ENCODE measurements around the gene TMEM205.

TMEM205 gene

DNA sequence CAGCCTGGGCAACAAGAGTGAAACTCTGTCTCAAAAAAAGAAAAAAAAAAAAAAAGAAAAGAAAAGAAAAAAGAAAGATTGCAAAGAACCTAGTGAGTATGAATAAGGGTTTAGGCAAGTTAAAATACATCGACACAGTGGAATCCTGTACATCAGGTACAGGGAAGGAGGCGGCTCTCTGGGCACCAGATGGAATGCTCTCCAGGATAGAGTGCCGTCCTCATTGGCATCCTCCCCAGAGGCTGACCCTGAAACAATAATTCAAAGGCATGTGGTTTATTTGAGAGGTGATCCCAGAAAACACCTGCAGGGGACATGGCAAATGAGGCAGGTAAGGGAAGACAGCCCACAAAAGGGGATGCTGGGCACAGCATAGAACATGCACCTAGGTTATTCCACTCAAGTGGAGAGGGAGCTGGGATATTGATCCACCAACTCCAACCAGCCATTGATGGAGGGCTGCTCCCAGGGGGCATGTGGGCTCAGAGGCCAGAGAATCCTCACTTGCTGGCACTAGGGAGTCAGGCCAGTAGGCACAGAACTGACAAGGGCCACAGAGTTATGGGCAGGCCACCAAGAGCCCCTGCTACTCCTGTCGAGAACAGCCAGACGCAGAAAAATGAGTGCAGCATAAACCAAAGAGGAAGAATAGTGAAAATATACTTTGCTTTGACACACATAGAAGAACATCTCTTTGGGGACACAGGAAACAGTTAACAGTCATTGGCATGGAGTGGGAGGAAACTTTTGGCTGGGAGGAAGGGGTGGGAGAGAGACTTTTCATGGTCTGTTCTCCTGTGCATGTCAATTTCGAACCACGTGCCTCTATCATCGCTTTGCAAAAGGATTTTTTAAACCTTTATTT is 45.9 kb downstream of the TMEM205 start:
- DNase-seq (ENCODE audit: low read depth) = no peak

DNA sequence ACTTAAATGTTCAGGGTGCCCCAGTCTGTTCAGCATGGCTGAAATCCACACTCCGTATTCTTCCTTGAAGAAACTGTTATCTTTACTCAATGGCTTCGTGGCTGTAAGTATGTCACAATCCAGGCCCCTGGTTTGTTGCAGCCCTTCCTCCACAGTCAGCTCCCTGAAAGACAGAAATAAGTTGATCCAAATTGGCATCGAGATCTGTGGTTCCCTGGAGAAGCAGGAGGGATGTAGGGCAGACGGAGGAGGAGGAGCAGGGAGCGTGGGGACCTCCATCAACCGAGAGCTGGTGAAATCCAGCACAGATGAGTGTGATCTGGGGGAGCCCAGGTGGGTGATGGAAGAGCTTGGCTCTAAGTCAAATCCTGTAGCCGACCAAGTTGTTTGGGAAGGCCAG is 49.8 kb downstream of the TMEM205 start:
- no peak for DNase-seq (ENCODE audit: low read depth)

DNA sequence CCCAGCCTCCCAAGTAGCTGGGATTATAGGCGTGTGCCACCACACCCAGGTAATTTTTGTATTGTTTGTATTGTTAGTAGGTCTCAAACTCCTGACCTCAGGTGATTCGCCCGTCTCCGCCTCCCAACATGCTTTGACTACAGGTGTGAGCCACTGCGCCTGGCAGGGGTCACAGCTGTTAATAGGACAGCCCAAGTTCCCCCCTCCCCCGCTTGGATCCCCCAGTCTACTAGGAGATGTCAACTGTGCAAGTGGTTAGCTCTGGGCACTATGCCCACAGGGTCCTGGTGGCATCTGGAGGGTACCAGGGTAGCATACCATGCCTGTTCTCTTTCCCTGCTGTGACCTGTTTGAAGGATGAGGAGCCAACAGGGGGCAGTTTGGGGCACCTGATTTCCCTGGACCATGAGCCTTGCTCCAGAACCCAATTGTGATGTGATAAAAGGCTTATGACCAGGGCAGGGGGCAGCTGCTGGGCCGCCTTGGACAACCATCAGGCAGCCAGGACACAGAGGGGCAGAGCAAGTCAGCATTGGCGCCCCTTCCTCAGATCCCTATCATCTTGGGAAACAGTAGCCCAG is 50.3 kb downstream of the TMEM205 start, which contains the start of gene TSPAN16:
Gene TSPAN16, plus strand, starts transcription at position 496 of the 581 bp plus-strand sequence. CDS start 138 bp downstream, outside the sequence.
- no peak for DNase-seq (ENCODE audit: low read depth)

GRCh38 chr19:11295180-11295579 is 50.9 kb downstream of the TMEM205 start:
- DNase-seq (ENCODE audit: low read depth) = no peak

DNA sequence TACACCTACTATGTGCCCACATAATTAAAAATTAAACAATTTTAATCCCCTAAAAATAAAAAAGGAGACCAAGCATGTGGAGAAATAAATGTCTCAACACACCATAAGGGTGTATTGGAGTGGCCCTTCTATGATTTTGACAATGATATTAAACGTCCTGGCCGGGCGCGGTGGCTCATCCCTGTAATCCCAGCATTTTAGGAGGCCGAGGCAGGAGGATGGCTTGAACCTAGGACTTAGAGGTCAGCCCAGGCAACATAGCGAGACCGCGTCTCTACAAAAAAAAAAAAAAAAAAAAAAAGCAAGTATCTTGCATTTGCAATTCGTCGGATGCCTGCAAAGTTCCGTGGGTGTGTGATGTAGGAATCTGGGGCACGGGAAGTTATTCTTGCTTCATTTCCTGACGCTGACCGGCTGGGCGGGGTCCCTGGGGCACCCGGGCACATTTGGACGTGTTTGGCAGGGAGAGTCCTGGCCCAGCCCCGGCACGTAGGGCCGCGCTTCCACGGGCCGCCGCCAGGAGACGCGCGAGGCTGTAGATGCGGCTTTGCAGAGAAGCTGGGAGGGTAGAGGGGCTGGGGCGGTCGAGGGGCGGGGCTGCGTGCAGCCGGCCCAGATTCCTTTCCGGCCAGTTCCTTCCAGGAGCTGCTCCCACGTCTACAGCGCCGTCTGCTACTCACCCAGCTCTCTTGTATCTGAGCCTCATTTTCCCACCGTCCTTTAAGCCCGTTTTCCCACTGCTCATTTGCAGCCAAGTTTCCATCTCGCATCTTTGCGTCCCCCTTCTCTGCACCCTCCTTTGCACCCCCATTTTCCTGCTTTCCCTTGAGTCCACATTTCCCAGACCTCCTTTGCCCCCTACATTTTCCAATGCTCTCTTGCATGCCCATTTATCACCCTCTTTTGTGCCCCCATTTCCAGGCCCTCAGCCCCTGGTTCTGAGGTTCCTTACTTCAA is 52.4 kb downstream of the TMEM205 start:
- peak; percentile 80 for DNase-seq (ENCODE audit: low read depth)
